Liver (tissue), 9 donors: ENCODE measurements around the gene C1orf210. TPM values are rescaled to one million over a fixed set of nuclear protein-coding genes. Genes with fewer than 3 reads are reported as not detected.

ENCODE experiments used
- DNase-seq: peaks from one replicate; pipeline ENCODE4 v3.0.0-alpha.2; 2017; ENCODE audit warnings: low spot score
- H3K27ac ChIP-seq, 2 donors: one replicate each; pipeline ENCODE4 v1.7.0; 2013; ENCODE audit warnings: inconsistent platforms in 2 of 2, low read length in 2 of 2, control low read depth in 1 of 2, low read depth in 1 of 2, mild to moderate bottlenecking in 1 of 2
- H3K27me3 ChIP-seq, 4 donors: one replicate each; pipeline versions ENCODE4 v1.6.1 to v1.7.0; 2013; ENCODE audit warnings: low read length in 3 of 4, inconsistent platforms in 1 of 4, mild to moderate bottlenecking in 1 of 4, moderate library complexity in 1 of 4; ENCODE audit not compliant: control insufficient read depth in 4 of 4, insufficient read depth in 4 of 4
- H3K36me3 ChIP-seq, 4 donors: one replicate each; pipeline versions ENCODE4 v1.6.1 to v1.7.0; 2013; ENCODE audit warnings: low read length in 3 of 4, mild to moderate bottlenecking in 3 of 4, low read depth in 1 of 4, moderate library complexity in 1 of 4; ENCODE audit not compliant: control insufficient read depth in 4 of 4, insufficient read depth in 3 of 4
- H3K4me1 ChIP-seq, 4 donors: one replicate each; pipeline versions ENCODE4 v1.6.1 to v1.7.0; 2013; ENCODE audit warnings: low read length in 3 of 4, mild to moderate bottlenecking in 3 of 4, moderate library complexity in 1 of 4; ENCODE audit not compliant: control insufficient read depth in 4 of 4, insufficient read depth in 4 of 4
- H3K4me3 ChIP-seq, 3 donors: one replicate each; pipeline versions ENCODE4 v1.6.1 to v1.7.0; 2013; ENCODE audit warnings: low read length in 3 of 3, control low read depth in 1 of 3, low read depth in 1 of 3, mild to moderate bottlenecking in 1 of 3
- H3K9ac ChIP-seq, 2 donors: one replicate each; pipeline ENCODE4 v1.7.0; 2013; ENCODE audit warnings: low read length in 2 of 2, mild to moderate bottlenecking in 2 of 2, moderate library complexity in 2 of 2, control low read depth in 1 of 2, low read depth in 1 of 2
- H3K9me3 ChIP-seq, 4 donors: one replicate each; pipeline versions ENCODE4 v1.6.1 to v1.7.0; 2013; ENCODE audit warnings: low read length in 3 of 4; ENCODE audit not compliant: control insufficient read depth in 4 of 4
- ATF3 ChIP-seq: IDR thresholded peaks from 2 replicates; pipeline ENCODE4 v1.6.1; 2016; ENCODE audit warnings: antibody characterized with exemption
- CTCF ChIP-seq: fragments of 150-350 bp; IDR thresholded peaks from 2 replicates; pipeline ENCODE4 v1.5.1; 2017; ENCODE audit warnings: improper control_type of control experiment, low read depth, low read length; ENCODE audit not compliant: missing input control
- EGR1 ChIP-seq, 2 donors: IDR thresholded peaks; 2 replicates each; pipeline ENCODE4 v1.6.1; 2016 to 2018; ENCODE audit warnings: antibody characterized with exemption in 2 of 2, low read depth in 2 of 2
- FOXA1 ChIP-seq: IDR thresholded peaks from 2 replicates; pipeline ENCODE4 v1.6.1; 2016; ENCODE audit warnings: antibody characterized with exemption
- FOXA2 ChIP-seq: IDR thresholded peaks from 2 replicates; pipeline ENCODE4 v1.6.1; 2016; ENCODE audit warnings: antibody characterized with exemption
- GABPA ChIP-seq, 2 donors: IDR thresholded peaks in 1 of 2; conservative IDR thresholded peaks in 1 of 2; 2 replicates each; pipeline ENCODE4 v1.6.1; 2016; ENCODE audit warnings: antibody characterized with exemption in 2 of 2, mild to moderate bottlenecking in 1 of 2, moderate library complexity in 1 of 2
- HNF4A ChIP-seq, 2 donors: conservative IDR thresholded peaks; 2 replicates each; pipeline ENCODE4 v1.6.1; 2016; ENCODE audit warnings: antibody characterized with exemption in 2 of 2, mild to moderate bottlenecking in 2 of 2
- HNF4G ChIP-seq: IDR thresholded peaks from 2 replicates; pipeline ENCODE4 v1.6.1; 2016; ENCODE audit warnings: antibody characterized with exemption
- JUND ChIP-seq, 2 donors: IDR thresholded peaks; 2 replicates each; pipeline ENCODE4 v1.6.1; 2016; ENCODE audit warnings: antibody characterized with exemption in 2 of 2
- MAX ChIP-seq: IDR thresholded peaks from 2 replicates; pipeline ENCODE4 v1.6.1; 2016; ENCODE audit warnings: antibody characterized with exemption
- NR2F2 ChIP-seq: IDR thresholded peaks from 2 replicates; pipeline ENCODE4 v1.6.1; 2016; ENCODE audit warnings: antibody characterized with exemption
- RAD21 ChIP-seq, 2 donors: IDR thresholded peaks; 2 replicates each; pipeline ENCODE4 v1.6.1; 2016; ENCODE audit warnings: antibody characterized with exemption in 2 of 2, mild to moderate bottlenecking in 2 of 2
- REST ChIP-seq: IDR thresholded peaks from 2 replicates; pipeline ENCODE4 v1.6.1; 2016; ENCODE audit warnings: antibody characterized with exemption, mild to moderate bottlenecking
- RXRA ChIP-seq, 2 donors: IDR thresholded peaks; 2 replicates each; pipeline ENCODE4 v1.6.1; 2017 to 2018; ENCODE audit warnings: antibody characterized with exemption in 2 of 2, mild to moderate bottlenecking in 1 of 2
- SP1 ChIP-seq: IDR thresholded peaks from 2 replicates; pipeline ENCODE4 v1.6.1; 2018; ENCODE audit warnings: antibody characterized with exemption, mild to moderate bottlenecking
- TAF1 ChIP-seq: conservative IDR thresholded peaks from 2 replicates; pipeline ENCODE4 v1.6.1; 2016; ENCODE audit warnings: antibody characterized with exemption, mild to moderate bottlenecking
- YY1 ChIP-seq: IDR thresholded peaks from 2 replicates; pipeline ENCODE4 v1.6.1; 2016; ENCODE audit warnings: antibody characterized with exemption, mild to moderate bottlenecking
- ZBTB33 ChIP-seq: IDR thresholded peaks from 2 replicates; pipeline ENCODE4 v1.6.1; 2016; ENCODE audit warnings: antibody characterized with exemption
- polyA plus RNA-seq, 2 donors: library from polyadenylated mRNA; stranded (reverse) in 1 of 2; unstranded in 1 of 2; fragments of 200-250 nt in 1 of 2; fragments of >200 nt in 1 of 2; fragmentation: Nextera tagmentation in 1 of 2; extraction: Ambion mirVana in 1 of 2; gene quantifications; one replicate each; pipeline versions ENCODE4 v1.2.1 to v1.2.3, GENCODE V29; 2013 to 2015
- total RNA-seq, 2 donors: library from RNA; depleted of rRNA; stranded (reverse); fragments of >200 nt; gene quantifications; one replicate each; pipeline ENCODE4 v1.2.3, GENCODE V29; 2014
- donor health status: healthy.
- donor health status: healthy.
- donor health status: healthy.
- donor health status: healthy.
- donor health status: healthy.

C1orf210 gene
- total and polyA plus RNA-seq, 4 donors = 0.75 to 5.0 (median 1.2) TPM

- Histone ChIP-seq H3K36me3 (no peaks in the 10 kb centered on the region), H3K27me3 (no peaks in the 10 kb centered on the region), H3K9me3 (no peaks in the 10 kb centered on the region), H3K9ac (no peak overlapping the region), H3K27ac (no peak overlapping the region), H3K4me1 (peaks cover 9 to 31% (median 19%) of the 10 kb centered on the region in 4 donors), H3K4me3 (no peak overlapping the region)
- no peak for DNase-seq
- TF ChIP-seq RAD21 (IDR thresholded peaks at IDR 0.05) (no peak), SP1 (no peak), TAF1 (no peak), GABPA (IDR thresholded peaks at IDR 0.05 in 1 of 2, conservative IDR thresholded peaks at IDR 0.05 in 1 of 2) (no peak), YY1 (no peak), NR2F2 (no peak), HNF4A (conservative IDR thresholded peaks at IDR 0.05) (no peak), ATF3 (no peak), FOXA1 (no peak), RXRA (IDR thresholded peaks at IDR 0.05) (no peak), CTCF (no peak), ZBTB33 (no peak), MAX (no peak), REST (no peak), FOXA2 (no peak), HNF4G (no peak), EGR1 (IDR thresholded peaks at IDR 0.05; ENCODE audit: low read depth in 2 of 2) (no peak), JUND (IDR thresholded peaks at IDR 0.05) (no peak)
These were observed 13.7 kb upstream of the C1orf210 start for GRCh38 chr1:43299101-43299500.
